Umbilical cord (tissue), 2 donors: ENCODE measurements around the gene FOXP1. TPM values are rescaled to one million over a fixed set of nuclear protein-coding genes. Genes with fewer than 3 reads are reported as not detected.
"Not testable (repeated sequence)": the region's sequence is repeated elsewhere in the genome, so short reads cannot be mapped to it uniquely, and the experiment has no call there.

Experiments
- DNase-seq: peaks from one replicate; pipeline ENCODE4 v3.0.0-alpha.2; 2015; ENCODE audit warnings: low spot score
- total RNA-seq: library from RNA; depleted of rRNA; stranded (reverse); fragments of >200 nt; gene quantifications from one replicate; pipeline ENCODE4 v1.2.3, GENCODE V29; 2014; ENCODE audit warnings: low replicate concordance; ENCODE audit not compliant: insufficient read depth

FOXP1 gene
- total RNA-seq, 1 donor from 2014 or later = 148 TPM

DNA sequence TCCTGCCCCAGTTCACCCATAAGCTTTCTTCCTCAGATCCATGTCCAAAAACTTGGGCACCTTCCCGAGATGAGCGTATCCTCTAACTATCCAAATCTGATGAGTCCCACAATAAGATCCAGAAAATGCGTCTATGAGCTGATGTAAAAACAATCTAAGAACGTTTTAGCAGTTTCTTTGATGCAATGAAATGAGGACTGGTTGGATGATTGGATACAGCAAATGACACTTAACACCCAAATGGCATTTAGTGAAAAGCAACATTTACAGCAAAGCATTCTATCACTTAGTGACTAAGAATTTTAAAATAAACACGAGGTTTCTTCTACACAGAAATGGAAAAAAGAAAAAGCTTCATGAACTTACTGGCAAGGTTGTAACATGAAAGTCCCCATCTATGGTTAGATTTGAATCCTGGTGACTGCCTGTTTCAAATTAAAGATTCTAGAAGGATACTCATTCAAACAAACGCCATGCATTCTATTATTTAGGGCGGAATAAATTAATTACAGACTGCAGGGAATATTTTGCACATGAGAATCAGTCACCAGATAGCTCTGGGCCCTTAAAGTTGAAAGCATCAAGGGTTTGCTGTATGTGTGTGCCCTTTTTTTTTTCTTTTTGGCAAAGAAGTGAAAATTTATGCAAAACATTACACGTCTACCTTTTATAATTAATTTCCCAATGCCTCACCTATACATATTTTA lies 598.6 kb downstream of the FOXP1 start:
- DNase-seq = no peak

DNA sequence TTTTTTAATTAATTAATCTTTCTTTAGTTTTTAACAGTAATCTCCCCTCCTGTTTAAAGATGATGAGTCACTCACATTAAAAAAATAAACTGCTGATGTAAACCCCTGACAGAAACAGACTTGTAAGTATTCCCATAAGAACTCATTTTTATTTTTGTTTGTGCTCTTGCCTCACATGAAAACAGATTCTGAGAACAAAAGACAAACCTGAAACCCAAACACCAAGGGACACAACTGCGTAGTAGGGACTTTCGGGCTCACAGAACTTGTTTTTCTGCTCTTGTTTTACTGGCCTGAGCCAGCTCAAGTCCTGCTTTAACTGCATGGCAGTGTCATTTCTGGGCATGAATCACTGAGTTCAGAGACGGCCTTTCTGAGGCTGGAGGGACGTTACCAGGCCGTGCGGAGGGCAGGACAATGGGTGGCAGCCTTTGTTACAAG lies 600.8 kb downstream of the FOXP1 start:
- DNase-seq = peak; percentile 79

DNA sequence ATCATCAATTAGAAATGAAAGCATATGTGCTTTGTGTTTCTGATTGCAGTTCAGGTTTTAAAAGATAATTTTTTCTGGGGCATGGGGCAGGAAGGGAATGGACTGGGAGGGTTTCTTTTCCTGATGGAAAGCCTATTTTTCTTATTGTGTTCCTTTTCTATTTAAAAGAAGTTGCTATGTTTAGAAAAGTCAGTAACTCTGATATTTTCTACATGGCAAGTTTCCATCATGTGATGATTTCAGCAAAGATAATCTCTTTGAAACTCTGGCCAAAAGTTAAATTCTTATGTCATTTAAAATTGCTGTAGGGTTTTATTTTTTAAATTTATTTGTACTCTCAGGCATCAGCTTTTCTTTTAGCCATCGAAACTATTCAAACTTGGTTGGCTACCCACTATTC lies 601.2 kb downstream of the FOXP1 start:
- DNase-seq = peak; percentile 83

DNA sequence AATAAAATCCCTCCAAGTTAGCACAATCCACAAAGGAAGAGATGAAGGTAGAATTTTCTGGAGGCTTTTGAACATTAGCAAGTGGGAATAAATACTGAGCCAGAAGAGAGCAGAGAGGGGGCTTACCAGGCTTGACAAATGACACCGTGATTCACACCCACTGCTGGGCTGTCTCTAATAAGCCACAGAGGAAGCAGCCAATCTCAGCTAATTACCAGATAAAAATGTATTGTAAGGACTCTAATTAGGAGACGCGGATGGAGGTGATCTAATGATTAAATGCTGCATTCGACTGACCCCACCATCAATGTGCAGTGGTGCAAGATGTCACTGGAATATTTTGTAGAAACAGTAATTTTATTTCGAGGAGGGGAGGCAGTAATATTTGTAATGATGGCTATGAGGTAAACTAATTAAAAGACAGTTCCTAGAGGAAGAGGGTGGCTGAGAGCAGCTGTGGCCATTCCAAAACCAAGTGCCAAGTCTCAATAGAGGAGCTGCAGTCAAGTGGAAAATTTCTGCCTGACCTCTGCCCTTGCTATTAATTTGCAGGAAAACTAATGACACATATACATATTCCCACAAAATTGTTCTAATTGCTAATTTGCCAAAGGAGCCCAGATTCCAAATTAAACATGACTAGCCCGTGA lies 602.2 kb downstream of the FOXP1 start:
- no peak for DNase-seq

DNA sequence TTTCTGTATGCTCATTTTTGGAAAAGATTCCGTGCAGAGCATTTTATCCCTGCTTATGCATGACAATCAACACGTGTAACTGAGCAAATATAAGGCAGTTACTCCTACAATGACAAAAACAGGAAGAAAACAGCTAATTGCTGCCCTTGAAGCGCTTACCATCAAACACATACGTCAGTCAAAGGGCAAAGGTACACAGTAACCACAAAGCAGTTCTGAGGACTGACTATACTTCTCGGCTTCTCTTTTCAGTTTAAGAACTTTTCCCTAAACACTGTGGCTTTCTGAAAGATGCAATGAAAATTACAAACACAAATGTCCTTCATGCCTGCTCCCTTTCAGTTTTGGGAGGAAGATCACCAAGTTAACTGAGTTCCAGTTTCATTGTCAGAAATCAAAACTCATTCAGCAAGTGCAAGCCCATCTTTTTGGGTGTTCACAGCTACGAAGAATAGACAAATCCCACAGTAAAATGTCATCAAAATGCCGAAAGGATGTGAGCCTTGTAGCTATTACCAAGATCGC lies 602.8 kb downstream of the FOXP1 start:
- DNase-seq = no peak

DNA sequence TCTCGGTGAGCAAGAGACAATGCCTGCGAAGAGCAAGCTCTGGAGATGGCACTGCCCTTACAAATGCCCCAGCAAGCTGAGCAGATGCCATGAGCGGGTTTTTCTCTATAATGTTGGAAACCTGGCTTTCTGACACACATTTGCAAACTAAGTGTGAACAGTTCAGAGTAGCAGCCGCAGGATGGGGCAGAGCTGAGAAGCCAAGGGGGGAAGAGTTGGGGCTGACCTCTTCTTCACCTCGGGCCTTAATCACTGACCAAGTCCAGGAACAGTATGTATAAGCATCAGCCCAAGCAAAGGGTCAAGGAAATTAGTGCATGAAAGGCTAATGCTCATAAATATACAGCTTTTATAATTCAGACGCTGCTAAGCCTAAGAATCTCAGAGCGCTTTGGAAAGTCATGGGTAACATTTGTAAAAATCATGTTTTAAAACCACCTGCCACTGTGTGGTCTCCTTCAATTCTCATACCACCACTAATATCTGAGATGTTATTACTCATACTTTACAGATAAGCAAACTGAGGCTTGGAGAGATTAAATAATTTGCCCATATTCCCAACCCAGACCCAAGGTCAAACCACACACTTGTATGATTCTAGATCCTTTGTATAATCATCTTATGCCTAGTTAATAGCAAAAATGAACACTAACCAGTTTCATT lies 603.4 kb downstream of the FOXP1 start:
- DNase-seq = no peak

DNA sequence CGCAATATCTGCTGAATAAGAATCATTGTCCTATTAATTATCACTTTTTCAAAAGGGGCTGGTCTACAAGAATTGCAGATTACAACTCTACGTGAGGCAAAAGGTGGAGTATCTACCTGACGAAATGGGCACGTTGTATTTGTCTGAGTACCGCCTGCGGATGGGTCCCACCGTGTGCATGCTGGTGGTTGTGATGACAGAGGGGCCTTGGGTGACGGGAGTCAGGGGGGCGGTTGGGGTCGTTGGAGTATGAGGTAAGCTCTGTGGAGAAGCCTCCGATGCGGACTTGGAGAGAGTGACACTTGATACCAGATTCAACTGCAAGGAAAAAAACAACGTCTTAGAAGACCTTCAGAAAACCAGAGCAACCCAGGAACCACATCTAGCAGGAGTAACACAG lies 605.8 kb downstream of the FOXP1 start:
- DNase-seq = no peak

DNA sequence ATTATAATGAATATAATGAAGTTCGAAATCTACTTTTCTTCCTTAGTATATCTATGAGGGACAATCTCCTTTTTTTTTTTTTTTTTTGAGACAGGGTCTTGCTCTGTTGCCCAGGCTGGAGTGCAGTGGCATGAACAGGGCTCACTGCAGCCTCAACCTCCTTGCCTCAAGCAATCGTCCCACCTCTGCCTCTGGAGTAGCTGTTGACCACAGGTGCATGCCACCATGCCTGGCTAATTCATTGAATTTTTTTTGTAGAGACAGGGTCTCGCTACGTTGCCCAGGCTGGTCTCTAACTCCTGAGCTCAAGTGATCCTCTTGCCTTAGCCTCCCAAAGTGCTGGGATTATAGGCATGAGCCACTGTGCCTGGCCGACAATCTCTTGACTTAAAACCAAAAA lies 607.5 kb downstream of the FOXP1 start:
- DNase-seq = not testable (repeated sequence)

DNA sequence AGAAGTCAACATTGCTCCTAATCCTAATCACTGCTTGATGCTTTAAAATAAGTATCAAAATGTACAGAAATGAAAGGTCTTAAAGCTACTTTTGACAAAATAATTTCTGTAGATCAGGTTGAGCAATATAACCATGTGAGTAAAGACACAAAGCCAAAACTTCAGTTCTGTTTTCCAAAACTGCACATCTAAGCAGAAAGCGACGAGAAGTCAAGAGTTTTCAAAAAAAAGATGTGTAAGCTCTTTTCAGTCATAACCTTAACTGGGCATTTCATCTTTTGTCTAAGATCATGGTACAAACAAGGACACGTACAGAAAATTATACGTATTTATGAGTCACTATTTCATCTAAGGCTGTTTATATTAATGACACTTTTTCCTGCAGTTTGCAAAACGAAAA lies 608.8 kb downstream of the FOXP1 start:
- DNase-seq = peak; percentile 54

DNA sequence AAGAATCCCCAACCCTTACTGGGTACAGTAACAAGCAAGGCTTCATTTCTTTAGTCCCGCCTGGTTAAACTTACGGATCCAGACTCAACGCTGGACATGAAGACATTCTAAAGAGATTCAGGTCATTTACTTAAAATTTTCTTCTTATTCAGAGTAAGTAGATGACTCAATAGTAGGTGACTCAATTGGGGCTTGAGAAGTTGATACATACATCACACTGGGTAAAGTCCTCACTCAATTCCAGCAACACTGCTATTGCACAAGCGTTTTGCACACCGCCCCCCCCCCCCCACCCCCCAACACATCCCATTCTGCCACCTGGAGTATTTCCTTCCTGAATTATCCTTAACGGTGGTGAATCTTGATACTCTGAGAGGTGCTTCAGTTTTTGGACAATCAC lies 610.0 kb downstream of the FOXP1 start:
- no peak for DNase-seq

DNA sequence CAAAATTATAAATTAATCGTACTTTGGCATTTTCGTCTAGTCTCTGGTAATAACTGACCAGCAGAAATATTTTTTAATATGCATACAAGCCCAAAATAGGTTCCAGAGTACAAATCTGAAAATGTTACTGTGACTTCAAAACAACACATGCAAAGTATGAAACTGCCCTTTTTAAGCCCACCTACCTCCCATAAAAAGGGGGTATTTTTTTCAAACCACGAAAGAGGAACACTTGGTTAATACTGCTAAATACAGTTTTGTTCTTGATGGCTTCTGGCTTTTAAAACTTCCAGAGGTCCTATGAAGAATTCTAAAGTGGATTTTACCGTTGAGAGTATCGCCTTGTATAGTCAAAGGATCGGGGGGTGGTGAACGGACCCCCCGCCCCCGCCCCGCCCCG lies 610.7 kb downstream of the FOXP1 start:
- DNase-seq = no peak

DNA sequence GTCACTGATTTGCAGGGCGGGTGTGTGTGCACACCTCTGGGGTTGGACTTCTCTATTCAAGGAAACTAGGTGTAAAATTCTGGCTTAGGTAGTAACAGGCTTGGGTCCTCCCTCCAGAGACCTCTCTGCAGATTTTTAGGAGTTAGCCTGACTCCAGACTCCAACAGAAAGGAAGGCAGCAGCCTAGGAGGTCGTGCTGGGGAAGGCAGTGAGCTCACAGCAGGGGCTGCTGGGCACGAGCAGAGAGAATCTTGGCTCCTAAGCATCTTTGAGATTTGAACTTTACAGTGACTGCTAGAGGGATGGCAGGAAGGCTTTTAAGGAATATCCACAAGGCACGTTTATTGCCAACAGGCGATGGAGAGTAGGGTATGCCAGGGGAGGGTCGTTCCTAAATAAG lies 612.6 kb downstream of the FOXP1 start:
- no peak for DNase-seq

DNA sequence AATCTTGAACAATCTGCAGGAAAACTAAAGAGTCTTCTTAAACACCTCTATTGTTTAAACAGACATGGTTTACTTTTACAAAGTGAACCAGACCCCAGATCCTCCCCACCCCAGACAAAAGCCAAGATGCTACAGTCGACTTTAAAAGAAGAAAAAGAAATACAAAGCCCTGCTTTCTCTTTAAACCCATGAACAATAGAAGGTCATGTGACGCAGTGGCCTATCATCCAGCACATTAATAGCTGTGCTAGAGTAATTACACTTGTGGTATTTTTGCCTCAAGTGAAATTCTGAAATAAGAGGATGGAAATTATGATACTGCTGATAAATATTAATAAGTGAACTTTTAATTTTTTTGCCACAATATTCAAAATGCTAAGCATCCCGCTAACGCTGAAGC lies 613.4 kb downstream of the FOXP1 start:
- DNase-seq = no peak

DNA sequence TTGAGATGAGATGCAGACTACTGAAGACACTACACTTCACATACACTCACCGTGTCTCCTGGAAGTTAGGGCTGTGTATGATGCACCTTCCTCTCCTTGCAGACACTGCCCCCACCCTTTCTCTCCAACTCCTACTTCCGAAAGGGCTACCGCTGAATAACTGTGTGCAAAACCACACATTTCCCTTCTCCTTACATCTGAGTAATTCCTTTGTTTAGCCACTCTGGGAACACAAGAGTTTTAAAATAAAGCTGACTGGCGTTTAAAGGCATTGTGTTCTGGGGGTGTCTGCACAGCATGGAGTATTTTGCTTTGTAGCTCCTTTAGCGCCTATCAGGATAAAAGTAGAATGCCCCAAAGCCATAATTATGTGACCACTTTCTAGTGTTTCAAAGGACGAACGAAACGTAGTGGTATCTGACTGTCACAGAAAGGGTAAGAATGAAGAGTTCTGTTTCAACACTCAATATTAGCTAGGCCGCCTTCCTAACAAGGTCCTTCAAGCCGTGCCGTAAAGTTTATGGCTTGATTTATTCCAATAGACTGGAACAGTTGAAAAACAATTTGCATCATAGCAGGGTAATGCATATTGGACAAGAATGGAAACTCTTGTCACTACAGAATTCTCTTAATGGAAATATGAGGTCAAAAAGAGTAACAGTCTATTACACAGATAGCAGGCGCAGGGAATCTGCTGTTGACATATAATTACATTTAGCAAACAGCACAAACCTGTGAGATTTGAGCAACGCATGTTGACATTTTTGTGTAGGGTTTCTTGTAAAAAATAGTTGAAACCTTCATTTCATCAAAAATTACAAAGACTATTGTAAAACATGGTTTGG lies 619.9 kb downstream of the FOXP1 start:
- DNase-seq = no peak

DNA sequence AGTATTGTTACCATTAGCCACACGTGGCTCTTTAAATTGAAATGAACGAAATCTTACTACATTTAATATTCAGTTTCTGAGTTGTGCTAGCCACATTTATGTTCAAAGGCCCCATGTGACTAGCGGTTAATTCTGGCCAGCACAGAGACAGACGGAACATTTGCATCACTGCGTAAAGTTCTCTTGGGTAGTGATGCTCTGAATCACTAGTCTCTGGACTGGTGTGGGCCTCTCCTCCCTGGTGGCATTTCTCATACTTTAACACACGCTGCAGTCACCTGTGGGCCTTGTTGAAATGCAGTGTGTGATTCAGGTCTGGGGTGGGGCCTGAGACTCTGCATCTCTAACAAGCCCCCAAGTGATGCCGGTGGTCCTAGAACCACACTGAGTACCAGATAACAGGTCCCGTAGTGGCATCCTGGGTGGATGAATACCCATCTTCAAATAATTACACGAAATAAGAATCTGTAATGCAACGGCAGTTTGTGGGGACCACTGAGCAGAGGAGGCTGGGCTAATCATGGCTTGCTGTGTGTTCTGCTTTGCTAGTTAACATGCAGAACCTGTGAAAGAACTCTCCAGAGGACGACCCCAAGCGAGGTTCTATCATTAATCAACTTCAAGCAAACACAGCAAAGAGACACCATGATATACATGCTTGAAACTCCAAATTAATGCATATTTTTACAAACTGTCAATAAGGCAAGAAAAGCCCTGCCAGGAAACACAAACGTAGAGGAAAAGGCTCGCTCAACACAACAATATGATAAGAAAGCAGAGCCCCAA lies 623.8 kb downstream of the FOXP1 start:
- DNase-seq = no peak

DNA sequence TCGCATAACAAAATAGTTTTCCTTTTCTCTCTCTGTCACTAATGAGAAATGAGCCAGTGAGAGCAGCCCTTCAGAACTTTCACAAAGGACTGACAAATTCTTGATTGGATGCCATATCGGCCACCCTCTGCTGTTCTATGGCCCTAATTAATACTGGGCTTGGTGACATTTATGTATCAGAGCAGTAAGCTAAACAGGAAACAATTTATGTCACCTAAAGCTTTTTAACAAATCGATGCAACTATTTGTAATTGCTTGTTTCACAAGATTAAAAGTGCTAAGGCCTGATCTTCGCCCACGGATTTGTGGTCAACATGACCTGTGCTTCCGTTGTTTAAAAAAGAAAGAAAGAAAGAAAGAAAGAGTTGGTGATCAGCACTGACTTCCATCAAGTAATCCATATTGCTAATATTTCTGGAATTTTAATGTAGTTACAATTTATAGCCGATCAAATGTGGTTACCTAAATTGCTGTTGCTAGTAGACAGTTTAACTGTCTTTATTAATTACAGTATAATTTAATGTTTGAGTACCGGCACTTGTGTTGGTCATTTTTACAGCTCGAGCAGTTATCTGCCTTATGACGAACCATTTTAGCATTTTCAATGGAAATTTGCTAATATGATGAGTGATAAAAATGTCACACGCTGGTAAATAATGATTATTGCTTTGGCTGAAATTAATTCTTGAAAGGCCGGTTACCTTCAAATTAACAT lies 631.3 kb downstream of the FOXP1 start:
- no peak for DNase-seq

DNA sequence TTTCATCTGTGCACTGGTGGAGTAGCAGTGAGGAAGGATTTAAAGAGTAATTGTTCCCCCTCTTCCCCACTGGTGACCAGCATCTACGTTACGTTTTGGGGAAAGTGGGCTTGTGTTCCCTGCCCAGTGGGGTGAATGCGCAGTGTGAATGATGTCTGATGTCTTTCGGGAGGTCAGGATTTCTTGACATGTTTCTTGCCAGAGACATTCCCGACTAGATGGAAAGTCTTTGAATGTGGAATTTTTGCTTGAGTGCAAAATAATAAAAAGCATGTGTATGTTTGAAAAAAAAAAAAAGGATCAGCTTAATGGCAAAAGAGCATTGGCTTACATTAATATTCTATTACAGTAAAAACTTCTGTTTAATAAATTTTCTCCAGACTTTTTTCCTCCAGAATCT lies 632.2 kb downstream of the FOXP1 start:
- peak; percentile 24 for DNase-seq

DNA sequence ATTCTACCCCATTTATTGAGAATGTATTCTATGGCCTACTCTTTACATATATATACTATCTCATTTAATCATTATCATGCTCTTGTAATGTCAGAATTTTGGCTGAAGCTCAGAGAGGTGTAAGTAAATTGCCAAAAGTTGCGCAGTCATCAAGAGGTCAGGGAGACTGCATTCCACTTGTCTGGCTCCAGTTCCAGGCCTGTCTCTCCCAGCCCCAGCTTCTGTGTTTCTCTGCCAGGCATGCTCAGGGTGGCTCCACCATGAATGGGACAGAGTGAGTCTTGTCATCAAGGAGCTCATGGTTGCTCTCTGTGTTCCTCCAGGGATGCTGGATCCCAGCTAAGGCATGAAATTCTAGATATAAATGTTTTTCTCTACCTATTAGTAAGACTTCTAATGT lies 635.9 kb downstream of the FOXP1 start:
- no peak for DNase-seq

DNA sequence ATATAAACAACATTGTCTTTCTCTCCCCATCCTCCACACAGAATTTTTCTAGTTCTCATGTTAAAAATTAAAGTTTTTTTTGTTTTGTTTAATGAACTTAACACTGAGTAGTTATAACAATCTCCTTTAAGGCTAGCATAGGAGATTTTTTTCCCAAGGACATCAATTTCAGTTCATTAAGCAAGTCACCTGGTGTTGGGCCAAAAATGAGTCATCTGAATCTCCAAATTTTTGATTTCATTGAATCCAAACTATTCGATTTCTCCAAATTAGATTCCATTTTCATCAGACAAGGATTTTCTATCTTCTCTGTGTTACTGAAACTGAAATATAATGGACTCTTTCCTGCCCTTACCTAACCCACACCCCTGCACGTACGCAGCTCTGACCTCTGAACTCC lies 639.6 kb downstream of the FOXP1 start:
- no peak for DNase-seq

DNA sequence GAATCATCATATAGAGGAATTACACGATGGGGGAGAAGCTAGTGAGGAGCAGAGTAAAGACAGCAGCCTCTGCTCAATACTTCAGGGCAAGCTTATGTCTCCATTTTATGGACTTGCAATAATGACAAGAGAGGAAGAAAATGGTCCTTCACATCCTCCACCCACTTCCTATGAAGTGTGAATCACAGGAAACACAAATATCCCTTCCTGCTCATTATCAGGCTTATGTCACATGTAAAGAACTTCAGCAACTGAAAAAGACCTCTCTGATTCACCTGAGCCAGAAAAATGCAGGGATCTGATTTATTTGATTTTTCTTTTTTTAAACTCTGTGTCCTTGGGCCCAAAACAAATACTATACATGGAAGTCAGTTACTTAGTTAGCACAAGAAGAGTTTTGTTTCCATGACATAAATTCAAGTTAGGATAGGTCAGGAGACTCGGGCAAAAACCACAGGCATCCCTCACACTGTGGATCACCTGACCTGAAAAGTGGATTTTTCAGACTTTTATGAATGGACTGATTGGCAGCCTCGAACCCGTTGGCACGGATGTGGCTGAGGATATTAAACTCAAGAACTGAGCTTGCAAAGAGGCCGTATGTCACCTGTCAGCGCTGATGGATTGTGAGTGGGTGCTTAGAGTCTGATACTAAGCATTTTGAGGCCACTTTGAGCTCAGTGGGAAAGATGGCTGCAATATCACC lies 650.3 kb downstream of the FOXP1 start:
- no peak for DNase-seq
